Keratinocyte (primary cell): Measurements from ENCODE around the gene LSG1. TPM values are rescaled to one million over a fixed set of nuclear protein-coding genes. Genes with fewer than 3 reads are reported as not detected.

Source experiments
- DNase-seq: peaks from one replicate; pipeline ENCODE4 v3.0.0-alpha.2; 2011; ENCODE audit warnings: low read depth, missing footprints, low spot score
- FAIRE-seq: peaks from 2 replicates; lab custom pipeline; 2011; peaks lifted over from hg19 to GRCh38; lab: Jason Lieb, UNC
- H2AFZ ChIP-seq: 2 replicates; pipeline ENCODE4 v1.6.0; 2012; ENCODE audit warnings: low read length, control low read depth, inconsistent platforms; ENCODE audit not compliant: control insufficient read depth
- H3K27ac ChIP-seq: 2 replicates; pipeline ENCODE4 v1.5.1; 2011; ENCODE audit warnings: low read length; ENCODE audit not compliant: control insufficient read depth, insufficient read depth
- H3K27me3 ChIP-seq: 3 replicates; pipeline ENCODE4 v1.6.0; 2011; ENCODE audit warnings: low read length; ENCODE audit not compliant: control insufficient read depth, insufficient read depth; ENCODE audit errors: extremely low read depth
- H3K36me3 ChIP-seq, 2 experiments: 2 replicates in 1 of 2; 3 replicates in 1 of 2; pipeline ENCODE4 v1.5.1; 2011; ENCODE audit warnings: low read length in 2 of 2, mild to moderate bottlenecking in 1 of 2; ENCODE audit not compliant: control insufficient read depth in 2 of 2, insufficient read depth in 2 of 2; ENCODE audit errors: extremely low read depth in 1 of 2
- H3K4me1 ChIP-seq: 3 replicates; pipeline ENCODE4 v1.5.1; 2011; ENCODE audit warnings: low read length; ENCODE audit not compliant: control insufficient read depth, insufficient read depth; ENCODE audit errors: extremely low read depth
- H3K4me2 ChIP-seq: 3 replicates; pipeline ENCODE4 v1.6.0; 2011; ENCODE audit warnings: low read depth, low read length; ENCODE audit not compliant: control insufficient read depth, insufficient read depth; ENCODE audit errors: extremely low read depth
- H3K4me3 ChIP-seq, 3 experiments: fragments of 200-600 bp in 1 of 3; sonication (generic) in 1 of 3; 2 replicates in 2 of 3; 3 replicates in 1 of 3; pipeline ENCODE4 v1.5.1; 2011 to 2016; ENCODE audit warnings: low read length in 3 of 3, mild to moderate bottlenecking in 3 of 3, control low read depth in 2 of 3, inconsistent platforms in 1 of 3, low read depth in 1 of 3, mixed read lengths in 1 of 3, mixed run types in 1 of 3, moderate library complexity in 1 of 3; ENCODE audit not compliant: control insufficient read depth in 2 of 3, insufficient read depth in 2 of 3; ENCODE audit errors: extremely low read depth in 1 of 3
- H3K79me2 ChIP-seq: 2 replicates; pipeline ENCODE4 v1.6.0; 2012; ENCODE audit warnings: low read length; ENCODE audit not compliant: control insufficient read depth, insufficient read depth
- H3K9ac ChIP-seq: 3 replicates; pipeline ENCODE4 v1.6.0; 2011; ENCODE audit warnings: low read length; ENCODE audit not compliant: control insufficient read depth, insufficient read depth; ENCODE audit errors: extremely low read depth
- H3K9me1 ChIP-seq: 3 replicates; pipeline ENCODE4 v1.6.0; 2011; ENCODE audit warnings: low read length; ENCODE audit not compliant: control insufficient read depth, insufficient read depth; ENCODE audit errors: extremely low read depth
- H3K9me3 ChIP-seq: 2 replicates; pipeline ENCODE4 v1.5.1; 2012; ENCODE audit warnings: low read depth, low read length; ENCODE audit not compliant: control insufficient read depth
- H4K20me1 ChIP-seq: 3 replicates; pipeline ENCODE4 v1.6.0; 2011; ENCODE audit warnings: low read length; ENCODE audit not compliant: control insufficient read depth, insufficient read depth; ENCODE audit errors: extremely low read depth
- EZH2 ChIP-seq: IDR thresholded peaks from one replicate; pipeline ENCODE4 v1.6.1; 2012; ENCODE audit warnings: inconsistent platforms, mild to moderate bottlenecking, low read length, moderate library complexity
- dilution Hi-C: fragments of 300-500 bp; cut with MboI; formaldehyde crosslinking; loops from one replicate; pipeline ENCODE4 v1.7.0; 2020; ENCODE audit warnings: low sequenced_read_pairs; ENCODE audit not compliant: extremely low pct_ligation_motif_present
- polyA plus RNA-seq, 5 experiments: library from polyadenylated mRNA; depleted of rRNA in 3 of 5; stranded (reverse) in 3 of 5; stranded (forward) in 1 of 5; unstranded in 1 of 5; fragments of >200 nt; gene quantifications; 1 replicate in 1 of 5; 2 replicates in 3 of 5; 3 replicates in 1 of 5; pipeline versions ENCODE4 v1.2.1 to v1.2.3, GENCODE V29; 2011 to 2012; ENCODE audit warnings: missing spikeins in 2 of 5, low read depth in 1 of 5, low replicate concordance in 1 of 5
- TF ChIP-seq, protein P1 (sequence below), 3 experiments: IDR thresholded peaks in 1 of 3; conservative IDR thresholded peaks in 1 of 3; optimal IDR thresholded peaks in 1 of 3; 2 replicates in 2 of 3; 3 replicates in 1 of 3; pipeline versions ENCODE3 to v1.5.1; 2011; ENCODE audit warnings: low read length in 3 of 3, mild to moderate bottlenecking in 3 of 3, moderate library complexity in 2 of 3, control low read depth in 1 of 3, inconsistent platforms in 1 of 3; ENCODE audit not compliant: insufficient read depth in 2 of 3; ENCODE audit errors: extremely low read depth in 1 of 3

LSG1 gene
- polyA plus RNA-seq, 1 donor (not counting 4 experiments of a cell fraction or from before 2014, with no cell fraction given): 40.7 TPM

- Histone ChIP-seq H3K9me3 (no peaks in the 10 kb centered on the region), H3K27me3 (peaks cover 16% of the 10 kb centered on the region), H3K36me3 (no peaks in the 10 kb centered on the region), H3K4me3 (peak overlapping the region; percentile 15 to 75 (median 67)), H4K20me1 (no peaks in the 10 kb centered on the region), H3K27ac (no peak overlapping the region), H3K9me1 (no peaks in the 10 kb centered on the region), H3K9ac (no peak overlapping the region), H3K79me2 (no peaks in the 10 kb centered on the region), H3K4me2 (peak overlapping the region; percentile 97), H3K4me1 (peaks cover 29% of the 10 kb centered on the region), H2AFZ (peak overlapping the region; percentile 51)
- TF ChIP-seq EZH2: peak; percentile 50
- TF ChIP-seq, protein P1, sequence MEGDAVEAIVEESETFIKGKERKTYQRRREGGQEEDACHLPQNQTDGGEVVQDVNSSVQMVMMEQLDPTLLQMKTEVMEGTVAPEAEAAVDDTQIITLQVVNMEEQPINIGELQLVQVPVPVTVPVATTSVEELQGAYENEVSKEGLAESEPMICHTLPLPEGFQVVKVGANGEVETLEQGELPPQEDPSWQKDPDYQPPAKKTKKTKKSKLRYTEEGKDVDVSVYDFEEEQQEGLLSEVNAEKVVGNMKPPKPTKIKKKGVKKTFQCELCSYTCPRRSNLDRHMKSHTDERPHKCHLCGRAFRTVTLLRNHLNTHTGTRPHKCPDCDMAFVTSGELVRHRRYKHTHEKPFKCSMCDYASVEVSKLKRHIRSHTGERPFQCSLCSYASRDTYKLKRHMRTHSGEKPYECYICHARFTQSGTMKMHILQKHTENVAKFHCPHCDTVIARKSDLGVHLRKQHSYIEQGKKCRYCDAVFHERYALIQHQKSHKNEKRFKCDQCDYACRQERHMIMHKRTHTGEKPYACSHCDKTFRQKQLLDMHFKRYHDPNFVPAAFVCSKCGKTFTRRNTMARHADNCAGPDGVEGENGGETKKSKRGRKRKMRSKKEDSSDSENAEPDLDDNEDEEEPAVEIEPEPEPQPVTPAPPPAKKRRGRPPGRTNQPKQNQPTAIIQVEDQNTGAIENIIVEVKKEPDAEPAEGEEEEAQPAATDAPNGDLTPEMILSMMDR (optimal IDR thresholded peaks at IDR 0.05 in 1 of 3, IDR thresholded peaks at IDR 0.05 in 1 of 3, conservative IDR thresholded peaks at IDR 0.05 in 1 of 3; ENCODE audit: extremely low read depth in 1 of 3, insufficient read depth in 2 of 3, low read length in 3 of 3): no peak
- dilution Hi-C loops: no loop called here
- DNase-seq (no peak), FAIRE-seq (no peak)
Observed at GRCh38 chr3:194686816-194687637, 15.0 kb upstream of the LSG1 start.

DNA sequence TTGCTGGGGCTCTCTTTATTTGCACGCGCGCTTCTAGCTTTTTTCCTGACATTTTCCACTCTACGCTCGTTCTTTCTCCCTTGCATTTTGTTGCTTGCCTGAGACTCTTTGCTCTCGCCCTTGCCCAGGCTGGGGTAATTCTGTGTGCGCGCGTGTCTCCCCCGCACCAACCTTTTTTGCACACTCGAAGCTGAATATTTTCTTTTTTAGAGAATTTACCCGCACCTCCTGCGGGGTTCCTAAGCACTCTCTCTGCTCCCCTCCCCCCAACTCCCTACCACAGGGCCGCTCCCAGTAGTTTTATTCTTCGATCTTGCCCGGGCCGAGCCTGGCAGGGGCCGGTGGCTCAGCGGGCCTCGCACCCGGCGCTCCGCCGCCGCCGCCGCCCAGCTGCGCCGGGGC, 14.4 kb upstream of the LSG1 start:
- H3K4me1 ChIP-seq: peaks cover 29% of the 10 kb centered on the region
- no peaks in the 10 kb centered on the region for H3K9me3 ChIP-seq
- peak overlapping the region; percentile 60 for H3K9ac ChIP-seq
- DNase-seq: no peak
- H3K27ac ChIP-seq: no peak overlapping the region
- H2AFZ ChIP-seq: peak overlapping the region; percentile 70
- dilution Hi-C loops: no loop called here
- H3K36me3 ChIP-seq: no peaks in the 10 kb centered on the region
- peak overlapping the region; percentile 55 to 75 (median 67) for H3K4me3 ChIP-seq
- no peak for TF ChIP-seq EZH2
- TF ChIP-seq, protein P1 (optimal IDR thresholded peaks at IDR 0.05 in 1 of 3, IDR thresholded peaks at IDR 0.05 in 1 of 3, conservative IDR thresholded peaks at IDR 0.05 in 1 of 3; ENCODE audit: extremely low read depth in 1 of 3, insufficient read depth in 2 of 3, low read length in 3 of 3): peak in 1 of 3 experiments; percentile 6
- peak overlapping the region; percentile 97 for H3K4me2 ChIP-seq
- no peaks in the 10 kb centered on the region for H3K79me2 ChIP-seq
- no peaks in the 10 kb centered on the region for H4K20me1 ChIP-seq
- H3K27me3 ChIP-seq: peaks cover 16% of the 10 kb centered on the region
- FAIRE-seq: no peak
- H3K9me1 ChIP-seq: no peaks in the 10 kb centered on the region
